BLaER1 treated with 17β-estradiol and CSF1 and Interleukin-3, amounts not matched to agents 10 nM and 100 nM (cell line): ENCODE results near the gene STRBP.

Experiments
- H3K27ac ChIP-seq, 11 experiments: shearing (Covaris generic); formaldehyde crosslinking; 2 replicates each; pipeline ENCODE4 v1.8.1; 2022
- H3K27me3 ChIP-seq, 11 experiments: shearing (Covaris generic); formaldehyde crosslinking; 2 replicates each; pipeline ENCODE4 v1.8.1; 2022
- H3K36me3 ChIP-seq, 11 experiments: shearing (Covaris generic); formaldehyde crosslinking; 2 replicates each; pipeline ENCODE4 v1.8.1; 2022
- H3K4me1 ChIP-seq, 10 experiments: shearing (Covaris generic); formaldehyde crosslinking; 2 replicates each; pipeline ENCODE4 v1.8.1; 2022
- H3K4me2 ChIP-seq, 11 experiments: shearing (Covaris generic); formaldehyde crosslinking; 2 replicates each; pipeline ENCODE4 v1.8.1; 2022
- H3K4me3 ChIP-seq, 10 experiments: shearing (Covaris generic); formaldehyde crosslinking; 2 replicates each; pipeline ENCODE4 v1.8.1; 2022
- H3K9ac ChIP-seq, 11 experiments: shearing (Covaris generic); formaldehyde crosslinking; 2 replicates each; pipeline ENCODE4 v1.8.1; 2022
- H3K9me3 ChIP-seq, 11 experiments: shearing (Covaris generic); formaldehyde crosslinking; replicated peaks in 1 of 11; 2 replicates each; pipeline ENCODE4 v1.8.1; 2022
- H4K20me1 ChIP-seq, 11 experiments: shearing (Covaris generic); formaldehyde crosslinking; 2 replicates each; pipeline ENCODE4 v1.8.1; 2022
- Cebpa-rat ChIP-seq, 11 experiments: shearing (Covaris generic); IDR thresholded peaks; 2 replicates each; pipeline ENCODE4 v1.8.1; 2022

The STRBP gene

DNA sequence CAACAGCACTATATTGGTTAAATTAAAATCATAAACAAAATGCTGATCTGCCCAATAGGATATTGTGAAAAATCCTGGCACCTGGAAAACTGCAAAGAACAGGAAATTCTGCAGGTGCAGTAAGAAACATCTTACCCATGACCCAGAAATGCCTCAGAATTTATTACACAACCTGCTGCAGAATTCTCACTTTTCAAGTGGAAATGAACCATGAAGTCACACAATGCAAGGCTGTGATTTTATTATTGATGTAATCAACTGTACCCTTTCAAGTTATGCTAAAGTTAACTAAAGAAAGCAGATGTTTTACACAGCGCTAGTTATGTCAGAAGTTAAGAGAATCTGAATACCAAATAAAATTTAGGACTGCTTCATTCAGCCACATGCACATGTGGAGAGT is 6.0 kb downstream of the STRBP start:
- Histone ChIP-seq H3K4me3 (no peak overlapping the region), H3K9ac (no peak overlapping the region), H3K9me3 (peaks cover 0 to 13% (median 2%) of the 10 kb centered on the region in 11 experiments; a peak in 9 of 22 replicates), H3K4me1 (peaks cover 5 to 72% (median 57%) of the 10 kb centered on the region in 10 experiments; a peak in 18 of 20 replicates), H4K20me1 (peaks cover 0 to 84% (median 45%) of the 10 kb centered on the region in 11 experiments; a peak in 15 of 22 replicates), H3K27me3 (no peaks in the 10 kb centered on the region), H3K36me3 (peaks cover 0 to 36% (median 5%) of the 10 kb centered on the region in 11 experiments; a peak in 10 of 22 replicates), H3K27ac (no peak overlapping the region), H3K4me2 (peak overlapping the region in 8 of 11 experiments; percentile 2 to 53 (median 47); a peak in 14 of 22 replicates)
- no peak for TF ChIP-seq Cebpa-rat (IDR thresholded peaks at IDR 0.05)

DNA sequence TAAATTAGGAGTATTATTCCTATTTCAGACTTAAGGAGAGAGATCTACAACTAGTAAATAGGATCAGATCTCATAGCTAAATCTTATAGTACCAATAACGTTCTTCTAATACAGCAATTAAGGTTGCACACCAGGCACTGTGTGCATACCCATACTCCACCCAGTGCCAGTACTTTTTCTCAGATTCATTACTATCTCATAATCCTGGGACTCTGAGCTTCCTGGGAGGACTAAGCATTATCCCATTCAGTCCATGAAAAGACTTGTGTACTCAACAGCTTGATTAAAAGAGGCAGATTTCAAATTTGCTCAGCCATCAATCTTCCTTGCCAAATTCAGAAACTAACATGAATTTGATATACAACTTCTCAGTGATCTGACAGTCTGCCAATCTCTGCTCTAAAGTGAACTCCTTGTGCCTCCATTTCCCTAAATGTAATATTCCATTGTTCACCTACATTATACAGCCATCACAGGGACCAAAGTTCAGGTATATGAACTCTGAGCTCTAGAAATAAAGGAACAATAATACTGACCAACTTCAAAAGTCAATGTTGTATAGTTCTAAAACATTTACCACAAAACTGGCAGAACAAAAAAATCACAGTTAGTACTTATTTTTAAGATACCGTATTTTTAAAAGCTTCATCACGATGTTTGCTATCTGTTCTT is 7.2 kb downstream of the STRBP start:
- no peak for TF ChIP-seq Cebpa-rat (IDR thresholded peaks at IDR 0.05)
- peak overlapping the region in 7 of 11 experiments; percentile 2 to 51 (median 38); a peak in 8 of 22 replicates for H3K4me2 ChIP-seq
- peaks cover 0 to 79% (median 33%) of the 10 kb centered on the region in 11 experiments; a peak in 14 of 22 replicates for H4K20me1 ChIP-seq
- peaks cover 0 to 45% (median 8%) of the 10 kb centered on the region in 11 experiments; a peak in 11 of 22 replicates for H3K36me3 ChIP-seq
- no peaks in the 10 kb centered on the region for H3K27me3 ChIP-seq
- no peak overlapping the region for H3K27ac ChIP-seq
- no peak overlapping the region for H3K9ac ChIP-seq
- no peak overlapping the region for H3K4me3 ChIP-seq
- peaks cover 0 to 22% (median 6%) of the 10 kb centered on the region in 11 experiments; a peak in 11 of 22 replicates for H3K9me3 ChIP-seq
- peaks cover 0 to 60% (median 45%) of the 10 kb centered on the region in 10 experiments; a peak in 16 of 20 replicates for H3K4me1 ChIP-seq

DNA sequence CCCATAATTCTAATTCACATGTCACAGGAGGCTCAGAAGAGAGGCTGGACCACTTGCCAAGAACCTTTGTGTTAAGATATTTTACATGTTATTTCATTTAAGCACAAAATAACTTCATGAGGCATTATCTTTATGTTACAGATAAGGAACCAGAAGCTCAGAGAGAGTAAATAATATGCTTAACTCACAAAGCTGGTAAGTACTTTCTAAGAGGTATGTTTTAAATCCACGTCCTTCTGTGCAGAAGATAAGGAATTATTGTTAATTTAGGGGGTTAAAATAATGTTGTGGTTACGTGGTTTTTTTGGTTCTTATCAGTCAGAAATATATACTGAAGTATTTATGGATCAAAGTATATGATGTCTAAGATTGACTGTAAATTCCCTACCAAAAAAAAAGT is 8.0 kb downstream of the STRBP start:
- Histone ChIP-seq H3K27ac (no peak overlapping the region), H3K4me2 (peak overlapping the region in 5 of 11 experiments; percentile 6 to 51 (median 38); a peak in 6 of 22 replicates), H3K27me3 (no peaks in the 10 kb centered on the region), H3K36me3 (peaks cover 0 to 52% (median 8%) of the 10 kb centered on the region in 11 experiments; a peak in 11 of 22 replicates), H3K9ac (no peak overlapping the region), H3K9me3 (peaks cover 0 to 29% (median 12%) of the 10 kb centered on the region in 11 experiments; a peak in 13 of 22 replicates), H4K20me1 (peaks cover 0 to 77% (median 26%) of the 10 kb centered on the region in 11 experiments; a peak in 12 of 22 replicates), H3K4me1 (peaks cover 0 to 52% (median 37%) of the 10 kb centered on the region in 10 experiments; a peak in 16 of 20 replicates), H3K4me3 (no peak overlapping the region)
- TF ChIP-seq Cebpa-rat (IDR thresholded peaks at IDR 0.05) = no peak

DNA sequence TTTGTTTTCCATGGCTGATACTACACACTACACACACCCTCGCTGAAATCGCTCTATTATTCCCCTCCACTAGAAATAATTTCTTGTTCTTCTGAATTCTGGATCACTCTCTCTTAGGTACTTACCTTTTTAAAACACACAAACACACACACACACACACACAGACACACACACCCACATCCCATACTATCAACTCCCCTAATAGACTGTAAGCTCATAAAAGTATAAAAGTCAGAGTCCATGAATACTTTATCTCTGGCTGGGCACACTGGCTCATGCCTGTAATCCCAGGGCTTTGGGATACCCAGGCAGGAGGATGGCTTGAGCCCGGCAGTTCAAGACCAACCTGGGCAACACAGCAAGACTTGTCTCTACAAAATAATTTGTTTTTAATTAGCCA is 11.1 kb downstream of the STRBP start:
- no peak for TF ChIP-seq Cebpa-rat (IDR thresholded peaks at IDR 0.05)
- no peak overlapping the region for H3K4me2 ChIP-seq

DNA sequence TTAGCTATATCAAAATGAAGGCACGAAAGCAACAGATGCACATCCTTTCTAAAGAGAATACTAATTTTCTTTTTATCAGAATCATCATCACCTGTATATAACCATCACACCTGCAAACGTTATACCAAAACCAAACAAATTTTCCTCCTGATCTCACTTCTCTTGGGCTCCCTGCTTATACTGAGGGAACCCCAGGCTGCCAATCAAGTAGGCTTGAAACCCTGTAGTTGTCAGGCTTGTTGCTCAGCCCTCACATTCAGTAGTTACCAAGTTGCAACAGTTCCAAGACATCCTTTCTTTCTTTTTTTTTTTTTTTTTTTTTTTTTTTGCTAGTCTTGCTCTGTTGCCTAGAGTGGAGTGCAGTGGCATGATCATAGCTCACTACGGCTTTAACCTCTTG is 12.7 kb downstream of the STRBP start:
- Histone ChIP-seq H3K4me1 (peaks cover 0 to 11% (median 4%) of the 10 kb centered on the region in 10 experiments; a peak in 10 of 20 replicates), H3K4me3 (no peak overlapping the region), H3K9ac (no peak overlapping the region), H4K20me1 (peaks cover 0 to 76% (median 0%) of the 10 kb centered on the region in 11 experiments; a peak in 8 of 22 replicates), H3K9me3 (peaks cover 0 to 53% (median 26%) of the 10 kb centered on the region in 11 experiments; a peak in 18 of 22 replicates), H3K27me3 (no peaks in the 10 kb centered on the region), H3K36me3 (peaks cover 0 to 73% (median 15%) of the 10 kb centered on the region in 11 experiments; a peak in 15 of 22 replicates), H3K4me2 (no peak overlapping the region), H3K27ac (no peak overlapping the region)
- TF ChIP-seq Cebpa-rat (IDR thresholded peaks at IDR 0.05) = no peak

More for the DNA sequence above, 11.1 kb downstream of the STRBP start:
- Histone ChIP-seq H3K4me3 (no peak overlapping the region), H3K27me3 (no peaks in the 10 kb centered on the region), H3K36me3 (peaks cover 0 to 66% (median 15%) of the 10 kb centered on the region in 11 experiments; a peak in 15 of 22 replicates), H3K4me1 (peaks cover 0 to 23% (median 14%) of the 10 kb centered on the region in 10 experiments; a peak in 15 of 20 replicates), H3K9ac (no peak overlapping the region), H4K20me1 (peaks cover 0 to 76% (median 7%) of the 10 kb centered on the region in 11 experiments; a peak in 12 of 22 replicates), H3K27ac (no peak overlapping the region), H3K9me3 (peaks cover 0 to 53% (median 26%) of the 10 kb centered on the region in 11 experiments; a peak in 18 of 22 replicates)

DNA sequence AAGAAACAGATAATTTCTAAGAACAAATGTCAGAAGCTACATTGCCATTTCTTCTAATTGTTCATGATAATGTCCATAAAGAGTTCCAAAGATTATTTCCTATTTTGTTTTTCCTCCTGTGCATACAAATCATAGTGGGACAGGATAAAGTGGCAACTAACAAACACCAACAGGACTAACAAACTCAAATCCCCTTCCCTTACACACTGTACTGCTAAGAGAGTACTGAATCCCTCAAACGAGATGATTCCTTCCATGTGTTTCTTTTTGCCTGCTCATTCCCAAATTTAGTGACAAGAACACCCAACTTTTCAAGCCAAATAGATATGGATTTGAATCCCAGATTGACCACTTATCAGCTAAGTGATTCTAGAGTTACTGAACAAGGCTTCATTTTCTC is 15.2 kb downstream of the STRBP start:
- H3K4me3 ChIP-seq = no peak overlapping the region
- no peak overlapping the region for H3K4me2 ChIP-seq
- H3K27ac ChIP-seq = no peak overlapping the region
- H3K36me3 ChIP-seq = peaks cover 0 to 70% (median 24%) of the 10 kb centered on the region in 11 experiments; a peak in 14 of 22 replicates
- TF ChIP-seq Cebpa-rat (IDR thresholded peaks at IDR 0.05) = no peak
- H3K9me3 ChIP-seq = peaks cover 0 to 46% (median 26%) of the 10 kb centered on the region in 11 experiments; a peak in 18 of 22 replicates
- no peaks in the 10 kb centered on the region for H3K27me3 ChIP-seq
- peaks cover 0 to 78% (median 0%) of the 10 kb centered on the region in 11 experiments; a peak in 8 of 22 replicates for H4K20me1 ChIP-seq
- no peak overlapping the region for H3K9ac ChIP-seq
- 0 out of 20 replicates have a peak, but pooled peaks cover 0 to 5% (median 0%) of the 10 kb centered on the region in 10 experiments for H3K4me1 ChIP-seq

DNA sequence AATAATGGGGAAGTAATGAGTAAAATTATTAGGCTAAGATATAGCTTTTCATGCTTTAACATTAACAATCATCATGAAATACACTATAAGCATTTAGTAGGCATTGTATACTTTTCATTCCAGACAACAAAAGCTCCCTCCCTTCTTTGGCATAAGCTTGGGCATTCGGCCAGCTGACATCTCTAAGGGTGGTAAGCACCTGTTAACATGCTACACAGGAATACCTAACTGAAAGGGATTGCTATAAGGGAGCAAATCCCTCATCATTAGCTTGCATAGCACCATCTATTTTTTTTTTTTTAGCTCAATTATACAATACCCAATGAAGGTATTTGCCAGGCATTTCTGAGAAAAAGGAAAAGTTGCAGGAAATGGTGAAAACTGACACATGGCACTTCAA is 16.6 kb downstream of the STRBP start:
- Histone ChIP-seq H3K4me2 (no peak overlapping the region), H3K36me3 (peaks cover 0 to 58% (median 20%) of the 10 kb centered on the region in 11 experiments; a peak in 14 of 22 replicates), H3K27me3 (no peaks in the 10 kb centered on the region), H3K9ac (no peak overlapping the region), H3K9me3 (peaks cover 0 to 39% (median 26%) of the 10 kb centered on the region in 11 experiments; a peak in 18 of 22 replicates), H3K27ac (no peak overlapping the region), H4K20me1 (peaks cover 0 to 91% (median 0%) of the 10 kb centered on the region in 11 experiments; a peak in 9 of 22 replicates), H3K4me1 (peaks cover 0 to 5% (median 0%) of the 10 kb centered on the region in 10 experiments; a peak in 1 of 20 replicates), H3K4me3 (no peak overlapping the region)
- no peak for TF ChIP-seq Cebpa-rat (IDR thresholded peaks at IDR 0.05)

DNA sequence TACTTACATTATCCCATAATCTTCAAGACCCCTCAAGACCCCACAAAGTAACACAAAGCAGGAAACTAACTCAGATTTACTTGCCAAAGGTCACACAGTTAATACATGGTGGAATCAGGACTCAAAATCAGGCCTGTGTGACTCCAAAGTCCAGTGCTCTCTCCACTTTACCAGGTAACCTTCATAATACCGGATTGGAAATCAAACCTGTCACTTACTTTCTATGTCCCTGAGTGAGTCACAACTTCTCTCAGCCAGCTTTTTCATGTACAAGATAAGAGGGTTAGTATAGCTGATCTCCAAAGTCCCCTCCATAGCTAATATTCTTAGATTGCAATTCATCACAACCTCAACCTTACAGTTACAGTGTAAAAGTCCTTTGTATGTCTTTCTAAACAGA is 17.1 kb downstream of the STRBP start:
- Histone ChIP-seq H3K4me1 (peaks cover 0 to 5% (median 0%) of the 10 kb centered on the region in 10 experiments; a peak in 1 of 20 replicates), H3K27ac (no peak overlapping the region), H3K9me3 (peaks cover 0 to 35% (median 24%) of the 10 kb centered on the region in 11 experiments; a peak in 18 of 22 replicates), H4K20me1 (peaks cover 0 to 87% (median 0%) of the 10 kb centered on the region in 11 experiments; a peak in 9 of 22 replicates), H3K9ac (no peak overlapping the region), H3K4me3 (no peak overlapping the region), H3K4me2 (no peak overlapping the region), H3K36me3 (peaks cover 0 to 56% (median 20%) of the 10 kb centered on the region in 11 experiments; a peak in 14 of 22 replicates), H3K27me3 (no peaks in the 10 kb centered on the region)
- TF ChIP-seq Cebpa-rat (IDR thresholded peaks at IDR 0.05) = no peak
